ENCODE data around the gene HSPA14.
"Not testable (repeated sequence)": the region's sequence is repeated elsewhere in the genome, so short reads cannot be mapped to it uniquely, and the experiment has no call there.

The HSPA14 gene

DNA sequence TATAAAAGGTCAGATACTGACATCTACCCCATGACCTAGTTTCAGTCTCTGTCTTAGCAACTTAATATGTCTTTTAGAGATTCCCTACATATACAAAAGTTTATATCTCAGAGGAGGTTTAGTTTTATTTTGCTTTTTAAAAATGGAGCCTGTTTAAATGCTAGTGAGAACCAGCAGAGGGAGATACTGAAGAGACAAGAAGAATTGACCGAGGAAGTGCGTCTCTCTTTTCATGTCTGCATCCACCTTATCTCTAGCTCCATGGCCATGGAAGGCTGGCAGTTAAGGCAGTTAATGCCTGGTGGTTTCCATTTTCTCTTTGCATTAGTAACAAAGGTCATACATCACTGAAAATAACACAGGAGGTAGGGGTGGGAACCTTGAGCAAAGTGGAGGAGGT, 51.2 kb downstream of the HSPA14 start:
- DNase-seq = no peak

DNA sequence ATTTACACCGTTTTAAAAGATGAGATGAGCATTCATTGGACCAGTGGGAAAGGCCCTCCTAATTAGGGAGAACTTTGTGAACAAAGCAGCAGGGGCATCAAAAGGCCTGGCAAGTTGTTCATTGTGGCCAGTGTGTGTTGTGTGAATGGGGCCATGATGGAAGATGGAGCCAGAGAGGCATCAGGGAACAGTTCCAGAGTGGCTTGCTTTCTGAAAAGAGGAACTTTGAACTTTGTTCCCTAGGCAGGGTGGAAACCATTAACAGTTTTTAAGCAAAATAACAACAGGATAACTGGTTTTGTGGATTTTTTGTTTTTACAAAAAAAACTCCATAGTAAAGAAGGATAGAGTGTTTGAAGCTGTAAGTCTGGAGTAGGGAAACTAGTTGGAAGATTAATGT, 53.0 kb downstream of the HSPA14 start:
- no peak for DNase-seq

DNA sequence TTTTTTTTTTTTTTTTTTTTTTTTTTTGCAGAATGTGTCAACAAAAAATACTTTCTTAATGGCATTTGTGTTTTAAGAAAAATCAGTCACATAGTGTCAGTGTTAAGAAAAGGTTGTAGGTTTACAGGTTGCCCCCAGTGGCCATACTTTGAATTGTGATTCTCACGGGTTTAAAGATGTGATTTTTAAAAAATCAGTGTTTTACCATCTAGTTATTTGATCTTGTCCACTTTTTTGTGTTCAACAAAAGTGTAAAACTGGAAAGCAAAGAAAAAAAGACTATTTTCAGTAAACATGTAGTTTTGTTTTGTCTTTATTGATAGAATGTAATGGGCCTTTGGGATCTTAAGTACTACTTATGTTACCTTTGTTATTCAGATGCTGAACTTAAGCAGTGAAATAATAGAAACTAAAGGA, 66.2 kb downstream of the HSPA14 start:
- DNase-seq = no peak

DNA sequence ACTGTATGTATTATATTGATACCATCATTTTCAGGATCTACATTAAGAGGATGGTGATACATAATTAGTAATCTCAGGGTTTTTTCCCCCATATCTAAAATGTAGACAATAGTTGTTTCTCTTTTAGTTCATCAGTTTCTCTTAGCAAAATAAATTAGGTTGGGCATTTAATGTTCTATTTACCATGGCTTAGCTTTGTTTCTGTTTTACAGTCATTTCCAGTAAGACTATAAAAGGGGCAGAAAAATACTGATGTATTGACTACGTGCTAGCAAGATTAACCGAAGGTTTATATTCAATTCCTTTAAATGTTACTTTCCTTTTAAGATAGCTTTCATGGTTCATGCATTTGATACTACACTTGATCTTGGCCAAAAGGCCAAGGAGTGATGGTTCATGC, 66.8 kb downstream of the HSPA14 start:
- DNase-seq = no peak

DNA sequence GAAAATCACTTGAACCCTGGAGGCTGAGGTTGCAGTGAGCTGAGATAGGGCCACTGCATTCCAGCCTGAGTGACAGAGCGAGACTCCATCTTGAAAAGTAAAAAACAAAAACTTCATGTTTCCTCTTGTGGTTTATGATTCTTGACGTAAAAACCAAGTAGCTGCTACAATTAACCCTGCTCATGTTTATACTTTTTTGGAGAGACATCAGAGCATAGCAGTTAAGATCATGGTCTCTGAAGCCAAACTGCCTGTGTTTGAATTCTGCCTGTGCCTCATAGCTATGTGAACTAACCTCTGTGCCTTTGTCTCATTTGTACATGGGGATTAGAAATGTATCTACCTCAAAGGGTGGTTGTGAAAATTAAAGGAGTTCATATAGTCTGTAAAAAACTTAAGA, 67.8 kb downstream of the HSPA14 start:
- no peak for DNase-seq

DNA sequence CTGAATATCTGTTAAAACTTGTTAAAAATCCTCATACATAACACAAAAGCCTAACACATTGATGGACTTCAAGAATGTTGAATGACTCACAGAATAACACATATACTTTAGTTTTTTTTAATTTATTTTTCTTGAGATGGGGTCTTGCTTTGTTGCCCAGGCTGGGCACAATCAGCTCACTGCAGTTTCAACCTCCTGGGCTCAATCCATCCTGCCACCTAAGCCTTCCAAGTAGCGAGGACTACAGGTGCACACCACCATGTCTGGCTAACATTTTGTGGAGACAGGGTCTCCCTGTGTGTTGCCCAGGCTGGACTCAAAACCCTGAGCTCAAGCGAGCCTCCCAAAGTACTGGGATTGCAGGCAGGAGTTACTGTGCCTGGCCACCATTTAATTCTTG, 68.7 kb downstream of the HSPA14 start:
- DNase-seq = no peak

DNA sequence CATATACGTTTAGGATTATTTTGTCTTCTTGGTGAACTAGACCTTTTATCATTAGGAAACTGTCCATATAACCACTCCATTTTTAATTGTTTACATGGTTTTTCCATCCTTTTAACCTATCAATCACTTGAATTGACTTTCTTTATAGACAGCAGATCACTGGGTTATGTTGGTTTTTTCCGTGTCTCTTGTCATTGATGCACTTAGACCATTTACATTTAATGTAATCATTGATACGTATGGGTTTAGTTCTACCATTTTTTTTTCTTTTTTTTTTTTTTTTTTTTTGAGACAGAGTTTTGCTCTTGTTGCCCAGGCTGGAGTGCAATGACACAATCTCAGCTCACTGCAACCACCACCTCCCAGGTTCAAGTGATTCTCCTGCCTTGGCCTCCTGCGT, 69.5 kb downstream of the HSPA14 start:
- not testable (repeated sequence) for DNase-seq

DNA sequence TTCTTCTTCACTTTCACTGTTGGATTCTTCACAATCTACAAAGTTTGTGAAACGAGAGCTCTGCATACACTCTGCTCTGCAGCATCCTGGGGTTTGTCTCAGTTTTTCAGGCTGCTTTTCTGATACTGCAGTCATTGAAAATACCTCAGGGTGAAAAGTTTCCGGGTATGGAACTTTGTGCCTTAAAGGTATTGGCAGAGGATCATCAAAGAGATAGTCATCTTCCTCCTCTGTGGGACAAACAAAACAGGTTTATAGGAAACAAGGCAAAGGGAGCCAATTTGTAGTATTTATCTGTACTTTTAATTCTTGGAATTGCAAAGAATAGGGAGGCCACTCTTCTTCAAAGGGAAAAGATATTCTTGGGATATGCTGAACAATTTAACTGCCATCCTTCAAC, 71.0 kb downstream of the HSPA14 start:
- DNase-seq = no peak

DNA sequence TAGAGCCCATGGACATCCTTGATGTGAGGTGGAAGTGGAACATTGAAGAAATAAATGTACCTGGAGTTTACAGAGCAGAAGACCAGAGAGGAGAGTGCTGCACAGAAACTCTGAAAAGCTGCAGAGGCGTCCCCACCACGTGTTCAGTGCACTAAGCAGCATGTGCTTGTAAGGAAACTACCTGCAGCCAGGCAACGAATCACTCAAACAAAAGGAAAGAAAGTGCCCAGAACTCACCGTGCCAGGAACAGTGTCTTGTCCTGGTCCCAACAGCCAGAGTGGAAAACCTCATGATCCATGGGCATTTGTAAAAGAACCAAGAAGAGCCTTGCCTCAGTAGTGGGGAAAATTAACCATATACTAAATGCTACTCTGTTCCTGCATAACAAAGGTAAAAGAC, 72.8 kb downstream of the HSPA14 start:
- DNase-seq = no peak

DNA sequence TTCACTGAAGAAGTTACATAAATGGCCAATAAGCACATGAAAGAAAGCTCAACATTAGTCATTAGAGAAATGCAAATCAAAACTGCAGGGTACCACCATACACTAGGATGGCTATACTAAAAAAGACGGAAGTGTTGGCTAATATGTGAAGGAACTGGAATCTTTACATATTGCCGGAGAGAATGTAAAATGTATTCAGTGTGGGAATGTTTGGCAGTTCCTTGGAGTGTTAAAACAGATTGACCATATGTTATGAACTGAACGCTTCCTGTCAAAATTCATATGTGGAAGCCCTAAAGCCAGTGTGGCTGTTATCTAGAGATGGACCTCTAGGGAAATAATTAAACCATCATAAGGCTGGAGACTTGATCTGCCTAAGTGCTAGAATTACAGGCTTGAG, 73.7 kb downstream of the HSPA14 start:
- no peak for DNase-seq

DNA sequence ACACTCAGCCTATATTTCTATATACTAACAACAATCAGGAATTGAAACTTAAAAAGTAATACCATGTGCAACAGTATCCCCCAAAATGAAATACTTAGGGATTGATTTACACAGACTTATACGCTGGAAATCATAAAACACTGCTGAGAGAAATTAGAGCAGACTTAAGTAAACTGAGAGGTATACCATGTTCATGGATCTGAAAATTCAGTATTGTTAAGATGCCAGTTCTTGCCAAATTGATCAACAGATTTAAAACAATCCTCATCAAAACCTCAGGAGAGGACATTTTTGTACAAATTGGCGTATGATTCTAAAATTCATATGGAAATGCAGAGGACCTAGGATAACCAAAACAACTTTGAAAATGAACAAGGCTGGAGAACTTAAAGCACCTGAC, 78.5 kb downstream of the HSPA14 start:
- DNase-seq = no peak

DNA sequence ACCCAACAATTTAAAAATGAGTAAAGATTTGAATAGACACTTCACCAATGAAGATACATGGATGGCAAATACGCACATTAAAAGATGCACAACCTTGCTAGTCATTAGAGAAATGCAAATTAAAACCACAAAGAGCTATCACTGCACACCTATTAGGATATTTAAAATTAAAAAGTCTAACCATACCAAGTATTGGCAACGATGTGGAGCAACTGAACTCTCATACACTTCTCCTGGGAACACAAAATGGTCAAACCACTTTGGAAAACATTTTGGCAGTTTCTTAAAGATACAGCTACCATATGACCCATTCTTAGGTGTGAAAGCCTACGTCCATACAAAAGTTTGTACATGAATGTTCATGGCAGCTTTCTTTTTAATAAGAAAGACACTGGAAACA, 79.7 kb downstream of the HSPA14 start:
- no peak for DNase-seq

DNA sequence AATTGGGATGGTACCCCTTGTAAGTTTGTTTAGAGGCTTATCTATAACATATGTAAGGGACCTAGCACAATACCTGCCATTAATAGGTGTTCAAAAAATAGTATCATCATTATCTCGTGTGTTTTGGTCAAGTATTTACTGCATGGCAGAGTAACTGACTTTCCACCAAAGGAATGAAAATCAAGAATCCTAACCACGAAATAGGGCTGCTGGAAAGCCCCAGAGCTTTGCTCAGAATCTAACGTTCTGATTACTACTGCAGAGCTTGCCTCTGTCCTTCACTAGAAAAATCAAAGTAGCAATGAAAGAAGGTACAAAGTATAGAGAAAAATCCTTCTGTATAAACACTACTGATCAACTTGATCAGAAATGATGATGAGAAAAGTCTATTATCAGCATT, 80.9 kb downstream of the HSPA14 start:
- no peak for DNase-seq

Measured in C1 segment of cervical spinal cord (tissue), 14 donors.